A549 treated with CpdA at 1 μM for 4 hours (cell line): ENCODE results near the gene MAMDC2. TPM values are rescaled to one million over a fixed set of nuclear protein-coding genes. Genes with fewer than 3 reads are reported as not detected.

ENCODE experiments used
- total RNA-seq: library from RNA; stranded (reverse); fragments of 200-300 nt; extraction: Qiagen RNA extraction; gene quantifications from 5 replicates; pipeline ENCODE4 v1.2.3, GENCODE V29; 2022; ENCODE audit warnings: low read depth

MAMDC2 gene
- total RNA-seq: 0.17 to 0.38 TPM (median 0.25 TPM) in 5 replicates

GRCh38 chr9:70043689-70044489 is at the start of gene MAMDC2:
Gene MAMDC2 (plus strand): TSS chr9:70043848. CDS start chr9:70044198, 350 bp downstream.

GRCh38 chr9:70258692-70259511 is 215.3 kb downstream of the MAMDC2 start, which contains the start of gene SMC5:
Gene SMC5 (plus strand): TSS chr9:70258978. CDS start chr9:70259079, 101 bp downstream.

Other genes starting within 250 kb of the MAMDC2 start
- 0.11 TPM in 1 of 5 replicates, not detected in the others for gene CFAP95, start 223.0 kb upstream of the MAMDC2 start, total RNA-seq
- 12.2 to 22.4 TPM (median 14.4 TPM) in 5 replicates for gene SMC5, start 215.1 kb downstream of the MAMDC2 start, total RNA-seq